ENCODE data around the gene GPR162.

GPR162 gene

GRCh38 chr12:6824085-6824775, 2.6 kb downstream of the GPR162 start:
- Histone ChIP-seq H3K27ac (ENCODE audit: low read depth, low read length) (no peak overlapping the region), H3K4me1 (ENCODE audit: control insufficient read depth, insufficient read depth, low read length, unreplicated experiment) (peaks cover 38% of the 10 kb centered on the region), H3K36me3 (ENCODE audit: insufficient read depth, low read length) (no peaks in the 10 kb centered on the region), H2AFZ (ENCODE audit: low read length, unreplicated experiment) (no peak overlapping the region), H3K79me2 (ENCODE audit: control insufficient read depth, insufficient read depth, low read length, unreplicated experiment) (peaks cover 13% of the 10 kb centered on the region), H3K27me3 (ENCODE audit: insufficient read depth, low read length) (peaks cover 11% of the 10 kb centered on the region; the same call in 1 of the 2 replicates), H3K4me3 (ENCODE audit: low read depth, low read length) (no peak overlapping the region)

GRCh38 chr12:6824901-6825381, 3.3 kb downstream of the GPR162 start:
- Histone ChIP-seq H3K79me2 (ENCODE audit: control insufficient read depth, insufficient read depth, low read length, unreplicated experiment) (peaks cover 21% of the 10 kb centered on the region), H3K4me3 (ENCODE audit: low read depth, low read length) (peak overlapping the region; percentile 48), H3K36me3 (ENCODE audit: insufficient read depth, low read length) (no peaks in the 10 kb centered on the region), H2AFZ (ENCODE audit: low read length, unreplicated experiment) (no peak overlapping the region), H3K27ac (ENCODE audit: low read depth, low read length) (no peak overlapping the region), H3K27me3 (ENCODE audit: insufficient read depth, low read length) (peaks cover 11% of the 10 kb centered on the region; the same call in 1 of the 2 replicates), H3K4me1 (ENCODE audit: control insufficient read depth, insufficient read depth, low read length, unreplicated experiment) (peaks cover 35% of the 10 kb centered on the region)

- Histone ChIP-seq H3K36me3 (ENCODE audit: insufficient read depth, low read length) (no peaks in the 10 kb centered on the region), H3K79me2 (ENCODE audit: control insufficient read depth, insufficient read depth, low read length, unreplicated experiment) (peaks cover 27% of the 10 kb centered on the region), H3K4me3 (ENCODE audit: low read depth, low read length) (peak overlapping the region; percentile 48), H3K27ac (ENCODE audit: low read depth, low read length) (no peak overlapping the region), H3K27me3 (ENCODE audit: insufficient read depth, low read length) (peaks cover 11% of the 10 kb centered on the region; the same call in 1 of the 2 replicates), H2AFZ (ENCODE audit: low read length, unreplicated experiment) (no peak overlapping the region), H3K4me1 (ENCODE audit: control insufficient read depth, insufficient read depth, low read length, unreplicated experiment) (peaks cover 37% of the 10 kb centered on the region)
These were observed 3.9 kb downstream of the GPR162 start for GRCh38 chr12:6825398-6826124.

- H2AFZ ChIP-seq (ENCODE audit: low read length, unreplicated experiment) = no peak overlapping the region
- H3K27me3 ChIP-seq (ENCODE audit: insufficient read depth, low read length) = peaks cover 11% of the 10 kb centered on the region; the same call in 1 of the 2 replicates
- H3K79me2 ChIP-seq (ENCODE audit: control insufficient read depth, insufficient read depth, low read length, unreplicated experiment) = peaks cover 29% of the 10 kb centered on the region
- no peak overlapping the region for H3K27ac ChIP-seq (ENCODE audit: low read depth, low read length)
- H3K4me3 ChIP-seq (ENCODE audit: low read depth, low read length) = no peak overlapping the region
- H3K36me3 ChIP-seq (ENCODE audit: insufficient read depth, low read length) = no peaks in the 10 kb centered on the region
- H3K4me1 ChIP-seq (ENCODE audit: control insufficient read depth, insufficient read depth, low read length, unreplicated experiment) = peaks cover 31% of the 10 kb centered on the region
These were observed 4.6 kb downstream of the GPR162 start for GRCh38 chr12:6826125-6826733.

GRCh38 chr12:6826734-6827436, 5.3 kb downstream of the GPR162 start:
- Histone ChIP-seq H3K79me2 (ENCODE audit: control insufficient read depth, insufficient read depth, low read length, unreplicated experiment) (peaks cover 29% of the 10 kb centered on the region), H3K27ac (ENCODE audit: low read depth, low read length) (peak overlapping the region; percentile 73), H3K36me3 (ENCODE audit: insufficient read depth, low read length) (peaks cover 2% of the 10 kb centered on the region; the same call in 1 of the 2 replicates), H3K27me3 (ENCODE audit: insufficient read depth, low read length) (peaks cover 9% of the 10 kb centered on the region; the same call in 1 of the 2 replicates), H2AFZ (ENCODE audit: low read length, unreplicated experiment) (peak overlapping the region; percentile 67), H3K4me1 (ENCODE audit: control insufficient read depth, insufficient read depth, low read length, unreplicated experiment) (peaks cover 27% of the 10 kb centered on the region), H3K4me3 (ENCODE audit: low read depth, low read length) (peak overlapping the region; percentile 68; the same call in 1 of the 2 replicates)

GRCh38 chr12:6827437-6827911, 5.9 kb downstream of the GPR162 start:
- Histone ChIP-seq H3K79me2 (ENCODE audit: control insufficient read depth, insufficient read depth, low read length, unreplicated experiment) (peaks cover 29% of the 10 kb centered on the region), H3K27ac (ENCODE audit: low read depth, low read length) (peak overlapping the region; percentile 73), H3K4me1 (ENCODE audit: control insufficient read depth, insufficient read depth, low read length, unreplicated experiment) (peaks cover 25% of the 10 kb centered on the region), H2AFZ (ENCODE audit: low read length, unreplicated experiment) (peak overlapping the region; percentile 67), H3K36me3 (ENCODE audit: insufficient read depth, low read length) (peaks cover 5% of the 10 kb centered on the region; the same call in 1 of the 2 replicates), H3K4me3 (ENCODE audit: low read depth, low read length) (peak overlapping the region; percentile 68), H3K27me3 (ENCODE audit: insufficient read depth, low read length) (0 out of 2 replicates have a peak, but pooled peaks cover 6% of the 10 kb centered on the region)

GRCh38 chr12:6827982-6828780, 6.6 kb downstream of the GPR162 start, which contains the start of gene P3H3:
Gene P3H3, plus strand, starts transcription at chr12:6828407. Its CDS starts 34 bp downstream, at chr12:6828441.
- peaks cover 7% of the 10 kb centered on the region for H3K36me3 ChIP-seq (ENCODE audit: insufficient read depth, low read length)
- peaks cover 29% of the 10 kb centered on the region for H3K79me2 ChIP-seq (ENCODE audit: control insufficient read depth, insufficient read depth, low read length, unreplicated experiment)
- no peaks in the 10 kb centered on the region for H3K27me3 ChIP-seq (ENCODE audit: insufficient read depth, low read length)
- peak within 1 kb of the TSS; percentile 100 for H3K4me3 ChIP-seq (ENCODE audit: low read depth, low read length)
- peak within 1 kb of the TSS; percentile 80 for H2AFZ ChIP-seq (ENCODE audit: low read length, unreplicated experiment)
- peaks cover 25% of the 10 kb centered on the region for H3K4me1 ChIP-seq (ENCODE audit: control insufficient read depth, insufficient read depth, low read length, unreplicated experiment)
- H3K27ac ChIP-seq (ENCODE audit: low read depth, low read length) = peak within 1 kb of the TSS; percentile 73

- Histone ChIP-seq H3K4me1 (ENCODE audit: control insufficient read depth, insufficient read depth, low read length, unreplicated experiment) (peaks cover 25% of the 10 kb centered on the region), H3K4me3 (ENCODE audit: low read depth, low read length) (peak overlapping the region; percentile 100), H3K27me3 (ENCODE audit: insufficient read depth, low read length) (no peaks in the 10 kb centered on the region), H2AFZ (ENCODE audit: low read length, unreplicated experiment) (peak overlapping the region; percentile 80), H3K27ac (ENCODE audit: low read depth, low read length) (peak overlapping the region; percentile 61), H3K79me2 (ENCODE audit: control insufficient read depth, insufficient read depth, low read length, unreplicated experiment) (peaks cover 29% of the 10 kb centered on the region), H3K36me3 (ENCODE audit: insufficient read depth, low read length) (peaks cover 13% of the 10 kb centered on the region)
These were observed 7.3 kb downstream of the GPR162 start for GRCh38 chr12:6828781-6829535.
